Chondrocyte (in vitro differentiated cells): ENCODE data around the gene EPHB2. TPM values are rescaled to one million over a fixed set of nuclear protein-coding genes. Genes with fewer than 3 reads are reported as not detected.

Experiments used
- DNase-seq: peaks from one replicate; pipeline ENCODE4 v3.0.0; 2021; ENCODE audit warnings: mixed read lengths, low spot score
- H3K27ac Mint-ChIP-seq: one replicate; pipeline ENCODE4 v1.8.0; 2021; ENCODE audit warnings: mild to moderate bottlenecking, moderate library complexity, mixed read lengths; ENCODE audit not compliant: unreplicated experiment
- H3K27me3 Mint-ChIP-seq: 2 replicates; pipeline ENCODE4 v1.8.0; 2021; ENCODE audit warnings: low read depth, mixed read lengths
- H3K36me3 Mint-ChIP-seq: 2 replicates; pipeline ENCODE4 v1.8.0; 2021; ENCODE audit warnings: low read depth, mixed read lengths
- H3K4me1 Mint-ChIP-seq: 2 replicates; pipeline ENCODE4 v1.8.0; 2021; ENCODE audit warnings: low read depth, mild to moderate bottlenecking, mixed read lengths
- H3K4me3 Mint-ChIP-seq: one replicate; pipeline ENCODE4 v1.8.0; 2021; ENCODE audit warnings: mild to moderate bottlenecking, moderate library complexity, mixed read lengths; ENCODE audit not compliant: unreplicated experiment
- H3K9me3 Mint-ChIP-seq: 2 replicates; pipeline ENCODE4 v1.8.0; 2021; ENCODE audit warnings: low read depth, mixed read lengths
- total RNA-seq: library from RNA; stranded (reverse); gene quantifications from 3 replicates; pipeline ENCODE4 v1.2.1, GENCODE V29; 2021
- TF ChIP-seq, protein P1 (sequence below): fragments of 200-600 bp; sonication (generic); IDR thresholded peaks from 2 replicates; pipeline ENCODE4 v1.5.0; 2021; ENCODE audit warnings: antibody characterized with exemption, mild to moderate bottlenecking, moderate library complexity

The EPHB2 gene
- total RNA-seq, 1 donor from 2014 or later, result 44.6 TPM

DNA sequence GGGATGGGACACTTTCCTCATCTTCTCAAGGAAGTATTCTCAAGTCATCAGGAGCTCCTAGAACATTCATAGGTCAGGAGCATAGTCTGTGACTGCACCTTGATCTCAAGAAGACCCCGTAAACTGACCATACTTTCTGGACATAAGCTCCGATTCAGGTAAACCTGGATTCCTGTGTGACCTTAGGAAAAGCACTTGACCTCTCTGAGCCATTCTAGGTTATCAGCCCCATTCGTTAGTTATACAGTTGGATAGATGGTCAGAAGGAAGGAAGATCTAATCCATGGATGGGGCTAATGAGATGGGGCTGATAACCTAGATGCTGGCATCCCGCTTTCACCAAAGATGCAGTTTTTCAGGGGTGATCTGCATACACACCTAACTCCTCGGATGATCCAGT is 114.3 kb downstream of the EPHB2 start:
- H3K4me3 Mint-ChIP-seq, result no peak overlapping the region
- no peak overlapping the region for H3K27ac Mint-ChIP-seq
- peaks cover 36% of the 10 kb centered on the region for H3K4me1 Mint-ChIP-seq
- H3K36me3 Mint-ChIP-seq, result no peaks in the 10 kb centered on the region
- TF ChIP-seq, protein P1, sequence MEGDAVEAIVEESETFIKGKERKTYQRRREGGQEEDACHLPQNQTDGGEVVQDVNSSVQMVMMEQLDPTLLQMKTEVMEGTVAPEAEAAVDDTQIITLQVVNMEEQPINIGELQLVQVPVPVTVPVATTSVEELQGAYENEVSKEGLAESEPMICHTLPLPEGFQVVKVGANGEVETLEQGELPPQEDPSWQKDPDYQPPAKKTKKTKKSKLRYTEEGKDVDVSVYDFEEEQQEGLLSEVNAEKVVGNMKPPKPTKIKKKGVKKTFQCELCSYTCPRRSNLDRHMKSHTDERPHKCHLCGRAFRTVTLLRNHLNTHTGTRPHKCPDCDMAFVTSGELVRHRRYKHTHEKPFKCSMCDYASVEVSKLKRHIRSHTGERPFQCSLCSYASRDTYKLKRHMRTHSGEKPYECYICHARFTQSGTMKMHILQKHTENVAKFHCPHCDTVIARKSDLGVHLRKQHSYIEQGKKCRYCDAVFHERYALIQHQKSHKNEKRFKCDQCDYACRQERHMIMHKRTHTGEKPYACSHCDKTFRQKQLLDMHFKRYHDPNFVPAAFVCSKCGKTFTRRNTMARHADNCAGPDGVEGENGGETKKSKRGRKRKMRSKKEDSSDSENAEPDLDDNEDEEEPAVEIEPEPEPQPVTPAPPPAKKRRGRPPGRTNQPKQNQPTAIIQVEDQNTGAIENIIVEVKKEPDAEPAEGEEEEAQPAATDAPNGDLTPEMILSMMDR, result no peak
- H3K9me3 Mint-ChIP-seq, result no peaks in the 10 kb centered on the region
- DNase-seq, result no peak
- H3K27me3 Mint-ChIP-seq, result no peaks in the 10 kb centered on the region

DNA sequence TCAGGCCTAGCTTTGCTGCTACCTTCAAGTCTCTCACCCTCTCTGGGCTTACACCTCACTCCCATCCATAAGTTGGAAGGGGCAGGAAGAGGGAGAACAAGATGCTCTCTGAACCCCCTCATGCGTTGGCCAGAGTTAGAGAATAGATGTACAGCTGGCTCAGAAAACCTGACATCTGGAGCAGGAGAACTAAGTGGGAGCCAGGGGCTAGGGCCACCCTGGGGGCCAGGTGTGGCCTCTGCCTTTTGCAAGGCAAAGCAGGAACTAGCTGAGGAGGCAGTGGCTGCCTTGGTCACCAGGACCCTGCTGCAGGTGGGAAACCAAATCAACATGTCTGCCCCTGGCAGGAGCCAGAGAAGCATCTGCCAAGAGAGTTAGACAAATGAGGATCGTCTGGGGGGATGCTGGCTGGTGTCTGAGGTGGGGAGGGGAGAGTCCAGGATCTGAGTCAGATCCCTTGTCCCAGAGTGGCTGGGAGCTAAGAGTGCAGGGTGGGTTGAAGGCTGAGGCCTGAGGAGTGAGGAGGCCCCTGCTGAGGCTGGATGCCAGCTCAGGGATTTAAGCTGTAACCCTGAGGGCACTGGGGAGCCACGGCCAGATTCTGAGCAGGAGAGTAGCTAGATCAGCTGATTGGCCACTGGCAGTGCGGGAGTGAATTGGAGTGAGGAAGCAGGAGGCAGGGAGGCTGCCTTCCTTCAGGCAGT is 115.0 kb downstream of the EPHB2 start:
- DNase-seq, result no peak
- Mint-ChIP-seq H3K27me3 (no peaks in the 10 kb centered on the region), H3K27ac (peak overlapping the region; percentile 57), H3K4me3 (no peak overlapping the region), H3K4me1 (peaks cover 40% of the 10 kb centered on the region), H3K36me3 (peaks cover under 1% of the 10 kb centered on the region), H3K9me3 (no peaks in the 10 kb centered on the region)
- TF ChIP-seq, protein P1, result no peak

DNA sequence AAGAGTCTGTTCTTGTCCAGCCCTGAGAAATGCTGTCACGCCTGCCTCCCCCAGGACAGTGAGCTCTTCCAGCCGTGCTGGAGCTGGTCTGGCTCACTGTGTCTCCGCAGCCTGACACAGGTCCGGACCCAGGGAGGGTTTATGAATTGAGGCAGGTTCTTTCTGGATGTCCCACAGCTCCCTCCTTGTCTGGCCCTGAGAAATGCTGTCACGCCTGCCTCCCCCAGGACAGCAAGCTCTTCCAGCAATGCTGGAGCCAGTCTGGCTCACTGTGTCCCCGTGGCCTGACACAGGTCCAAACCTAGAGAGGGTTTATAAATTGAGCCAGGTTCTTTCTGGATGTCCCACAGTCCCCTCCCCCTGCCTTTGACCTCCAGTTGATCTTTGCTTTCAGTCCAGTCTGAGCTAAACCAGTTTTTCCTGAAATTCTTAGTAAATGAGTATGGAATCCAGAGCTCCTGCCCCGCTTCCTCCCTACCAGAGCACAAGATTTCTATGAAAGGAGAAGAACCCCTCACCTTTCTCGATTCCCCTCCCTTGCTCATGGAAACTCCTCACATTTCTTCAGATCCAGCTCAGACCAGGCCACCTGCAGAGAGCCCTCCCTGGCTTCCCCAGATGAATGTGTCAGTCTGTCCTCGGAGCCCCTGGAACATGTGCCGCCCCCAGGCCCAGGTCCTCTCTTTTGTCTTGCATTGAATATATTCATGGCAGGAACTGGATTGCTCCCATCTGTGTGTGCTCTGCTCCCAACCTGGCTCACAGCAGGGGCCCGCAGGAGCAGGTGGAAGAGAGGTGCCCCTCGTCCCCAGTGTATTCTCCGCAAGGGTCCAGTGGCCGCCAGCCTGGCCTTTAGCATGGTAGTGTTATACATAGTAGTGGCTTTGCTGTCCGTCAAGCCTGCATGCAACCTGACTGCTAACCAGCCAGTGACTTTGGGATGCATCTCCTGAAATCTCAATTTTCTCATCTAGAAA is 116.3 kb downstream of the EPHB2 start:
- Mint-ChIP-seq H3K4me3 (no peak overlapping the region), H3K4me1 (peaks cover 47% of the 10 kb centered on the region), H3K27me3 (no peaks in the 10 kb centered on the region), H3K36me3 (peaks cover 1% of the 10 kb centered on the region), H3K27ac (peak overlapping the region; percentile 20), H3K9me3 (no peaks in the 10 kb centered on the region)
- TF ChIP-seq, protein P1, result no peak
- DNase-seq, result no peak

DNA sequence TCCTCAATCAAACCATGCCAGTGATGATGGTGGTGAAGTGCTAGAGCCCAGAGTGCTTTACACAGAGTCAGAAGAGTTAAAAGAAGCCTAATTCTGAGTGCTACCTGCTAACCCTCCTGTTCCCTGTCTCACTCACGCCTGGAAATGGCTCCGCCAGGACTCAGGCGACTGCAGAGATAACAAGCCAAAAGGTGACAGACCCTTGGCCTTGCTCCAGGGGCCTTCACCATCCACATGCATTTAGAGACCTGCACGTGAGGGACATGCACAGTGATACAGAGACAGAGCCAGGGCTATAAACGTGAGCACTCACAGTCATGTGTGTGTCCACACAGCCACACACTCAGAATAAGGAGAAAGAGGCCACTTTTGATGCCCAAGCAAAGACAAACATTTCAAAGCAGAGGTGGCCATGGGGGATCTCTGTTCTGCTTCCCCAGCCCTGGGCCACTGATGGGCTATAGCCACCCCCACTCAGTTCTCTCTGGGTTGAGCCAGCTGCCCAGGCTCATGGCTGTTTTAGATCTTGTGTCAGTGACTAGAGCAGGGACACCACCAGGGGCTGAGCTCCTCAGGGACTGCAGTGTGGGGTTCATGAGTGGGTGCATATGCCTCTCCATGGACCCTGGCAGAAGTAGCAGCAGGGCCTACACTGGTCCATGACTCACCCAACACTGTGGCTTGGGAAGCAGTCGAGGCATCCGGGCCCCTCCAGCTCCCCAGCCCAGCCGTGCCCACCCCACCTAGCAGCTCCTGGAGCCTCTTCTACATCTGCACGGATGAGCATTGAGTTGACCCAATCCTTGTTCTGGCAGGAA is 117.2 kb downstream of the EPHB2 start:
- Mint-ChIP-seq H3K9me3 (no peaks in the 10 kb centered on the region), H3K27me3 (no peaks in the 10 kb centered on the region), H3K36me3 (peaks cover 1% of the 10 kb centered on the region), H3K27ac (no peak overlapping the region), H3K4me1 (peaks cover 54% of the 10 kb centered on the region), H3K4me3 (no peak overlapping the region)
- DNase-seq, result no peak
- TF ChIP-seq, protein P1, result no peak
